Measurements from ENCODE around the gene NOP10. TPM values are rescaled to one million over a fixed set of nuclear protein-coding genes. Genes with fewer than 3 reads are reported as not detected.

The NOP10 gene
- total RNA-seq, 2 donors from 2014 or later, result 193 to 207 TPM

DNA sequence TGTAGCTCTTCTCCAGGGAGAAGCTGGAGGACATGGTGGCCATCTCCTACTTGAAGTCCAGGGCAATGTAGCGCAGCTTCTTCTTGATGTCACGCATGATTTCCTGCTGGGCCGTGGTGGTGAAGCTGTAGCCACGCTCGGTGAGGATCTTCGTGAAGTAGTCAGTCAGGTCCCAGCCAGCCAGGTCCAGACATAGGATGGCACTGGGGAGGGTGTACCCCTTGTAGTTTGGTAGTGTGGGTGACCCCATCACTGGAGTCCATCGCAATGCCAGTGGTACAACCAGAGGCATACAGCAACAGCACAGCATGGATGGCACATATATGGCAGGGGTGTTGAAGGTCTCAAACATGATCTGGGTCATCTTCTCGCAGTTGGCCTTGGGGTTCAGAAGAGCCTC is 31.0 kb upstream of the NOP10 start:
- no peak for DNase-seq

DNA sequence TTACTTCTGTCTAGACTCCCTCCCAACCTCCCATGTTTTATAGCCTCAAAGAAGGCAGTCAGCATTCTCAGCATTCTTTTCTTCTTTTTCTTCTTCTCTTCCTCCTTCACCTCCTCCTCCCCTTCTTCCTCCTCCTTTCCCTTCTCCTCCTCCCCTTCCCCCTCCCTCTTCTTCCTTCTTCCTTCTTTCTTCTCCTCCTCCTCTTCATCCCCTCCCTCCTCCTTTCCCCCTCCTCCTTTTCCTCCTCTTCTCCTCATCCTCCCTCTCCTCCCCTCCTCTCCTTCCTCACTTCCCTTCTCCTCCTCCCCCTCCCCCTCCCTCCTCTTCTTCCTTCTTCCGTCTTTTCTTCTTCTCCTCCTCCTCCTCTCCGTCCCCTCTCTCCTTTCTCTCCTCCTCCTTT is 27.7 kb upstream of the NOP10 start:
- DNase-seq, result no peak
- Mint-ChIP-seq H3K4me3 (no peak overlapping the region), H3K27ac (no peak overlapping the region)

More for the DNA sequence above, 31.0 kb upstream of the NOP10 start:
- H3K4me1 Mint-ChIP-seq, result peaks cover 7% of the 10 kb centered on the region
- no peak overlapping the region for H3K27ac ChIP-seq (ENCODE audit: low read depth, low read length)
- H3K36me3 ChIP-seq (ENCODE audit: control insufficient read depth, insufficient read depth, low read length), result no peaks in the 10 kb centered on the region
- H3K27me3 Mint-ChIP-seq (ENCODE audit: insufficient read depth), result peaks cover 11% of the 10 kb centered on the region
- H3K4me3 Mint-ChIP-seq, result no peak overlapping the region
- no peak overlapping the region for H3K9ac ChIP-seq (ENCODE audit: extremely low read depth, low read length, poor library complexity, severe bottlenecking)
- H3K36me3 Mint-ChIP-seq (ENCODE audit: low read depth), result no peaks in the 10 kb centered on the region
- TF ChIP-seq, protein P1, sequence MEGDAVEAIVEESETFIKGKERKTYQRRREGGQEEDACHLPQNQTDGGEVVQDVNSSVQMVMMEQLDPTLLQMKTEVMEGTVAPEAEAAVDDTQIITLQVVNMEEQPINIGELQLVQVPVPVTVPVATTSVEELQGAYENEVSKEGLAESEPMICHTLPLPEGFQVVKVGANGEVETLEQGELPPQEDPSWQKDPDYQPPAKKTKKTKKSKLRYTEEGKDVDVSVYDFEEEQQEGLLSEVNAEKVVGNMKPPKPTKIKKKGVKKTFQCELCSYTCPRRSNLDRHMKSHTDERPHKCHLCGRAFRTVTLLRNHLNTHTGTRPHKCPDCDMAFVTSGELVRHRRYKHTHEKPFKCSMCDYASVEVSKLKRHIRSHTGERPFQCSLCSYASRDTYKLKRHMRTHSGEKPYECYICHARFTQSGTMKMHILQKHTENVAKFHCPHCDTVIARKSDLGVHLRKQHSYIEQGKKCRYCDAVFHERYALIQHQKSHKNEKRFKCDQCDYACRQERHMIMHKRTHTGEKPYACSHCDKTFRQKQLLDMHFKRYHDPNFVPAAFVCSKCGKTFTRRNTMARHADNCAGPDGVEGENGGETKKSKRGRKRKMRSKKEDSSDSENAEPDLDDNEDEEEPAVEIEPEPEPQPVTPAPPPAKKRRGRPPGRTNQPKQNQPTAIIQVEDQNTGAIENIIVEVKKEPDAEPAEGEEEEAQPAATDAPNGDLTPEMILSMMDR (conservative IDR thresholded peaks at IDR 0.05), result no peak
- H3K9me3 Mint-ChIP-seq, result peaks cover 21% of the 10 kb centered on the region
- WGBS, 2 experiments (ENCODE audit: insufficient coverage in 1 of 2, insufficient read length in 1 of 2), result 87 to 94% methylated on average over 4 to 8 of the region's 8 CpGs
- H3K27ac Mint-ChIP-seq, result no peak overlapping the region
- no peak overlapping the region for H3K4me3 ChIP-seq (ENCODE audit: low read length)
- H3K27me3 ChIP-seq (ENCODE audit: control insufficient read depth, insufficient read depth, low read length, poor library complexity, severe bottlenecking), result no peaks in the 10 kb centered on the region
- H3K4me1 ChIP-seq (ENCODE audit: control insufficient read depth, insufficient read depth, low read length), result no peaks in the 10 kb centered on the region
- H3K9me3 ChIP-seq (ENCODE audit: control insufficient read depth, low read length), result peaks cover 11% of the 10 kb centered on the region

DNA sequence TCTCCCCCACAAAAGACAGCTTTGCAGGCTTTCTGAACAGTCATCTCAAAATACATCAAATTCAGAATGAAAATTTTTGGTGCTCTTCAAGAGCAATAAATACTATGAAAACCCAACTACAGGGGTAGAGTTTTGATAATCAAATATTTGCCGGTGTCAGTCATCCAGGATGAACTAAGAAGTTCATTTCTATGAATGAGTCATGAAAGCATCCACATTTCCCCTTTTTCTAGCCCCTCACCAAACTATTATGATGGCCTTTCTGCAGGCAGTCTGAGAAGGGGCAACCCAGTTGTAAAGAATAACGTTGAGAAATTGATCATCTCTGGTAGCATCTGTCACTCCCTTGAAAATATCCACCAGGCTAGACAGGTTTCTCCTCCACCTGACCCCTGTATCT is 27.2 kb upstream of the NOP10 start:
- 50 to 81% methylated on average over 1 to 2 of the region's 2 CpGs for WGBS, 2 experiments (ENCODE audit: insufficient coverage in 1 of 2, insufficient read length in 1 of 2)
- H3K27ac Mint-ChIP-seq, result no peak overlapping the region
- H3K9ac ChIP-seq (ENCODE audit: extremely low read depth, low read length, poor library complexity, severe bottlenecking), result no peak overlapping the region
- no peak for DNase-seq
- peaks cover 5% of the 10 kb centered on the region for H3K4me1 ChIP-seq (ENCODE audit: control insufficient read depth, insufficient read depth, low read length)
- H3K27me3 Mint-ChIP-seq (ENCODE audit: insufficient read depth), result peaks cover 4% of the 10 kb centered on the region
- no peaks in the 10 kb centered on the region for H3K36me3 Mint-ChIP-seq (ENCODE audit: low read depth)
- H3K4me3 Mint-ChIP-seq, result no peak overlapping the region
- H3K9me3 Mint-ChIP-seq, result peaks cover 15% of the 10 kb centered on the region
- H3K27ac ChIP-seq (ENCODE audit: low read depth, low read length), result no peak overlapping the region
- no peak overlapping the region for H3K4me3 ChIP-seq (ENCODE audit: low read length)
- H3K36me3 ChIP-seq (ENCODE audit: control insufficient read depth, insufficient read depth, low read length), result no peaks in the 10 kb centered on the region
- peaks cover 7% of the 10 kb centered on the region for H3K9me3 ChIP-seq (ENCODE audit: control insufficient read depth, low read length)
- H3K4me1 Mint-ChIP-seq, result peaks cover 13% of the 10 kb centered on the region
- TF ChIP-seq, protein P1 (conservative IDR thresholded peaks at IDR 0.05), result no peak
- H3K27me3 ChIP-seq (ENCODE audit: control insufficient read depth, insufficient read depth, low read length, poor library complexity, severe bottlenecking), result no peaks in the 10 kb centered on the region

More for the DNA sequence above, 27.7 kb upstream of the NOP10 start:
- WGBS, 2 experiments (ENCODE audit: insufficient coverage in 1 of 2, insufficient read length in 1 of 2), result 40 to 44% methylated on average over 2 of the region's 2 CpGs
- no peak overlapping the region for H3K4me3 ChIP-seq (ENCODE audit: low read length)
- Mint-ChIP-seq H3K36me3 (ENCODE audit: low read depth) (no peaks in the 10 kb centered on the region), H3K27me3 (ENCODE audit: insufficient read depth) (peaks cover 4% of the 10 kb centered on the region), H3K9me3 (peaks cover 15% of the 10 kb centered on the region), H3K4me1 (peaks cover 9% of the 10 kb centered on the region)
- no peaks in the 10 kb centered on the region for H3K27me3 ChIP-seq (ENCODE audit: control insufficient read depth, insufficient read depth, low read length, poor library complexity, severe bottlenecking)
- TF ChIP-seq, protein P1 (conservative IDR thresholded peaks at IDR 0.05), result no peak
- no peaks in the 10 kb centered on the region for H3K36me3 ChIP-seq (ENCODE audit: control insufficient read depth, insufficient read depth, low read length)
- H3K4me1 ChIP-seq (ENCODE audit: control insufficient read depth, insufficient read depth, low read length), result peaks cover 1% of the 10 kb centered on the region
- peaks cover 7% of the 10 kb centered on the region for H3K9me3 ChIP-seq (ENCODE audit: control insufficient read depth, low read length)
- no peak overlapping the region for H3K9ac ChIP-seq (ENCODE audit: extremely low read depth, low read length, poor library complexity, severe bottlenecking)
- no peak overlapping the region for H3K27ac ChIP-seq (ENCODE audit: low read depth, low read length)

Measured in endodermal cell (in vitro differentiated cells).